ENCODE measurements around the gene NOL4L. TPM values are rescaled to one million over a fixed set of nuclear protein-coding genes. Genes with fewer than 3 reads are reported as not detected.

NOL4L gene
- total RNA-seq, 4 donors from 2014 or later = 5.8 to 19.4 (median 12.8) TPM

GRCh38 chr20:32600681-32601237 lies 15.6 kb upstream of the NOL4L start:
- Histone ChIP-seq H3K4me1 (no peaks in the 10 kb centered on the region), H3K9me3 (no peaks in the 10 kb centered on the region), H3K36me3 (no peaks in the 10 kb centered on the region), H3K4me3 (no peak overlapping the region), H3K27ac (replicated peaks in 1 of 4) (no peak overlapping the region), H3K27me3 (peaks cover 0 to 15% (median 0%) of the 10 kb centered on the region in 4 donors)
- intact Hi-C loops (cut with DNase I) = no loop called here
- DNase-seq (ENCODE audit: extremely low spot score) = no peak
- WGBS = 90% methylated on average over 5 of the region's 7 CpGs
- TF ChIP-seq, protein P1, sequence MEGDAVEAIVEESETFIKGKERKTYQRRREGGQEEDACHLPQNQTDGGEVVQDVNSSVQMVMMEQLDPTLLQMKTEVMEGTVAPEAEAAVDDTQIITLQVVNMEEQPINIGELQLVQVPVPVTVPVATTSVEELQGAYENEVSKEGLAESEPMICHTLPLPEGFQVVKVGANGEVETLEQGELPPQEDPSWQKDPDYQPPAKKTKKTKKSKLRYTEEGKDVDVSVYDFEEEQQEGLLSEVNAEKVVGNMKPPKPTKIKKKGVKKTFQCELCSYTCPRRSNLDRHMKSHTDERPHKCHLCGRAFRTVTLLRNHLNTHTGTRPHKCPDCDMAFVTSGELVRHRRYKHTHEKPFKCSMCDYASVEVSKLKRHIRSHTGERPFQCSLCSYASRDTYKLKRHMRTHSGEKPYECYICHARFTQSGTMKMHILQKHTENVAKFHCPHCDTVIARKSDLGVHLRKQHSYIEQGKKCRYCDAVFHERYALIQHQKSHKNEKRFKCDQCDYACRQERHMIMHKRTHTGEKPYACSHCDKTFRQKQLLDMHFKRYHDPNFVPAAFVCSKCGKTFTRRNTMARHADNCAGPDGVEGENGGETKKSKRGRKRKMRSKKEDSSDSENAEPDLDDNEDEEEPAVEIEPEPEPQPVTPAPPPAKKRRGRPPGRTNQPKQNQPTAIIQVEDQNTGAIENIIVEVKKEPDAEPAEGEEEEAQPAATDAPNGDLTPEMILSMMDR (IDR thresholded peaks at IDR 0.05) = no peak
- TF ChIP-seq POLR2AphosphoS5 (IDR thresholded peaks at IDR 0.05) (no peak), EP300 (IDR thresholded peaks at IDR 0.05) (no peak), POLR2A (IDR thresholded peaks at IDR 0.05; ENCODE audit: low read depth) (no peak)

DNA sequence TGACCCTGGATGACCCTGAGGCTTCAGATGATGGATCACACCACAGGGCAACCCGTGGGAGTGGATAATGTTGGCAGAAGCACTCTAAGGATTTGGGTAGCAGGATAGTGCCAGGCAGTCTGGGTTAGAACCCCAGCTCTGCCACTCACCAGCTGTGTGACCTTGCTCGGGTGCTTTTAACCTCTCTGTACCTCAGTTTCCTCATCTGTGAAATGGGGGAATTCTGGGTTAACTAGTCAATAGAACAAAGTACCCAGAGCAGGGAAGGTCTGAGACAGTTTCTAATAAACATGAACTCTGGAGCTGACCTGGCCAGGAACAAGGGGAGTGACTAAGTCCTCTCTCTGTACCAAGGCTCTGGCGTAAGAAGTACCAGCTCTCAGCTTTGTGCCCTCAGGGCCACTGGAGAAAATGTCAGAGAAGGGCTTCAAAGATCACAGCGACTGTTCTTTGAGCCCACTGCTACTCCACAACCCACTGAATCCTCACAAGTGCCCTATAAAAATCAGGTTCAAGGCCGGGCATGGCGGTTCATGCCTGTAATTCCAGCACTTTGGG lies 14.7 kb upstream of the NOL4L start:
- intact Hi-C loops (cut with DNase I) = no loop called here
- TF ChIP-seq POLR2AphosphoS5 (IDR thresholded peaks at IDR 0.05) (no peak), EP300 (IDR thresholded peaks at IDR 0.05) (no peak), POLR2A (IDR thresholded peaks at IDR 0.05; ENCODE audit: low read depth) (no peak)
- TF ChIP-seq, protein P1 (IDR thresholded peaks at IDR 0.05) = no peak
- Histone ChIP-seq H3K36me3 (no peaks in the 10 kb centered on the region), H3K27ac (replicated peaks in 1 of 4) (no peak overlapping the region), H3K4me1 (no peaks in the 10 kb centered on the region), H3K4me3 (no peak overlapping the region), H3K9me3 (no peaks in the 10 kb centered on the region), H3K27me3 (peaks cover 0 to 12% (median 0%) of the 10 kb centered on the region in 4 donors)
- DNase-seq (ENCODE audit: extremely low spot score) = no peak
- 95% methylated on average over 5 of the region's 6 CpGs for WGBS

DNA sequence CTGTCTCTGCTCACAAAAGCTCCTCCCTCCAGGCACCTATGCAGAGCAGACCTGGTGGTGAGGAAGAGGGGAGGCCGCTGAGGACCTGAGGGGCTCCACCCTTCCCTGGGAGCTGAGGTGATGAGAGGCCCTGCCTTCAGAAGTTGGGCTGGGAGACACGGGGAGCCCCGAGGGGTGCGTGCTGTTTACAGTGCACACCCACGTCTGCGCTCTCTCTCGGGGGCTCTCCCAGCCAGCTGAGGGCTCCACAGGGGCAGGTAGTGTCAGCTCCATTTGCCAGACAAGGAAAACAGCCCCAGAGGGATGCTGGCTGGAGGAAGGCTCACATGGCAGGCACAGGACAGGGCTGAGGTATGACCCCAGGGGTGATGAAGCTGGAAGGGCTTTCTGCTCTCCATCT lies 13.5 kb upstream of the NOL4L start:
- Histone ChIP-seq H3K4me3 (no peak overlapping the region), H3K36me3 (no peaks in the 10 kb centered on the region), H3K4me1 (no peaks in the 10 kb centered on the region), H3K27ac (replicated peaks in 1 of 4) (no peak overlapping the region), H3K9me3 (no peaks in the 10 kb centered on the region), H3K27me3 (peaks cover 0 to 6% (median 0%) of the 10 kb centered on the region in 4 donors)
- TF ChIP-seq POLR2A (IDR thresholded peaks at IDR 0.05; ENCODE audit: low read depth) (no peak), POLR2AphosphoS5 (IDR thresholded peaks at IDR 0.05) (no peak), EP300 (IDR thresholded peaks at IDR 0.05) (no peak)
- TF ChIP-seq, protein P1 (IDR thresholded peaks at IDR 0.05) = no peak
- DNase-seq (ENCODE audit: extremely low spot score) = no peak
- 79% methylated on average over 4 of the region's 7 CpGs for WGBS
- intact Hi-C loops (cut with DNase I) = no loop called here

DNA sequence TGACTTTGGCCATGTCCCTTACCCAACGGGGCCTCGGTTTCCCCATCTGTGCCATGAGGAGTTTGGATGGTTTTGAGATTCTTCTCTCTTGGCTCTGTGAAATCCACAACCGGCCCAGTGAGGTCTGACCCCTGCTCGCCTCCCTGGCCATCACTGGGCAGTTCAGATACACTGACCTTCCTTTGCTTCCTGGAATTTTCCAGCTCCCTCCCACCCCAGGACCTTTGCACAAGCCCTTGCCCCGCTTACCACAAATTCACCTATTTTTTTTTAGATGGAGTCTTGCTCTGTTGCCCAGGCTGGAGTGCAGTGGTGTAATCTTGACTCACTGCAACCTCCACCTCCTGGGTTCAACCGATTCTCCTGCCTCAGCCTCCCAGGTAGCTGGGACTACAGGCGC lies 12.6 kb upstream of the NOL4L start:
- Histone ChIP-seq H3K36me3 (no peaks in the 10 kb centered on the region), H3K27me3 (no peaks in the 10 kb centered on the region), H3K4me3 (no peak overlapping the region), H3K4me1 (no peaks in the 10 kb centered on the region), H3K27ac (replicated peaks in 1 of 4) (no peak overlapping the region), H3K9me3 (no peaks in the 10 kb centered on the region)
- TF ChIP-seq, protein P1 (IDR thresholded peaks at IDR 0.05) = no peak
- no peak for DNase-seq (ENCODE audit: extremely low spot score)
- 84% methylated on average over 7 of the region's 7 CpGs for WGBS
- intact Hi-C loops (cut with DNase I) = no loop called here
